ENCODE data around the gene PDGFA.

The PDGFA gene

GRCh38 chr7:504221-505111 lies 15.2 kb downstream of the PDGFA start:
- no peak for ATAC-seq
- no peak for DNase-seq

DNA sequence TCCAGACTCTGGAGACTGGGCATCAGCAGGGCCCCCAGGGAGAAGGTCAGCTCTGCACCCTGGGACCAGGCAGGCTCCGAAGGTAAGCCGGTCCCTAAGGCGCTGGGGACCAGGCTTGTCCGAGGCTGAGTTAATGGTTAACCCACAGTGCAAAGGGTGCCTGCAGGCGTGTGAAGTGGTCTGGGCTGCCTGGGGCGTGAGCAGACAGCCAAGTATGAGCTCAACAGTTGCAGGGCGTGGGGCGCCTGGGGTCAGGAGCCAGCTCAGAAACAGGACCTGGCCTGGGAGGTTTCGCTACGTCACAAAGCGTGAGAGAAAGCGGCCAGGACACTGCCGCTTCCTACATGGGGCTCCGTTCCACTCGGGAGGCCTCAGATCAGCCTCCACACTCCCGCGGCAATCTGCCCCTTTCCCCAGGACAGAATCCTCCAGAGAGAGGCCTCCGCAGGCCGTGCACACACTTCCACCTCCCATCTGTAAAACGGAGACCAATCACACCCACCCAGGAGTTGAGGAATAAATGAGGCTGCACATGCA lies 16.0 kb downstream of the PDGFA start:
- DNase-seq (no peak), ATAC-seq (no peak)

DNA sequence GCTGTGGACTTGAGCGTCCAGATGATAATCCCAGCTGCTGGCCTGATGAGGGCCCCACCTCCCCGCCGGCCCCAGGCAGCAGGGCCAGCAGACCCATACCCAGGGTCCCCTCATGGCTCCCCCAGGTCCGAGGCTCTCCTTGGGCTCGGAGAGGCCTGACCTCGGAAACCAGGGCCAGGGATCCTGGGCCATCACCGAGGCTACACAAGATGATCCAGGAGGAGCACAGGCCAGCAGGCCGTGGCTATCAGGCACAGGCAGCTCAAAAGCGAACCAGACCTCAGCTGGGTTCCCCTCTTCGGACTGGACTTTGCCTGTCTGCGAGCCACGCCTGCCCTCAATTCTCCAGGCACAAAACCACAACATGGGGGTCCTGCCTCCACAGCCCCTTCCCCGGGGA lies 17.4 kb downstream of the PDGFA start:
- no peak for ATAC-seq

DNA sequence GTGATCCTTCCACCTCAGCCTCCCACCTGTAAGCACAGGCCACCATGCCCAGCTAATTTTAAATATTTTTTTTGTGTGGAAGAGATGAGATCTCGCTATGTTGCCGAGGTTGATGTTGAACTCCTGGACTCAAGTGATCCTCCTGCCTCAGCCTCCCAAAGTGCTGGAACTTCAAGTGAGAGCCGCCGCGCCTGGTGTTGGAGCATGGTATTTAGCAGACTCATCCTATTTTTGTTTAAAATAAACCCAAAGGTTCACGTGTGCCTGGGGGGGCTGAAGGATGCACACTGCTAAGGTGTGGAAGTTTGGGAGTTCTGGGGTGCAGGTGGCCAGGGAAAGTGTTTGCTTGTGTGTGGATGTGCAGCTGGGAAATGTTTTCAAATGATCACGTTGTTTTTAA lies 18.1 kb downstream of the PDGFA start:
- ATAC-seq: no peak
- DNase-seq: no peak

More for the DNA sequence above, 17.4 kb downstream of the PDGFA start:
- DNase-seq: no peak

DNA sequence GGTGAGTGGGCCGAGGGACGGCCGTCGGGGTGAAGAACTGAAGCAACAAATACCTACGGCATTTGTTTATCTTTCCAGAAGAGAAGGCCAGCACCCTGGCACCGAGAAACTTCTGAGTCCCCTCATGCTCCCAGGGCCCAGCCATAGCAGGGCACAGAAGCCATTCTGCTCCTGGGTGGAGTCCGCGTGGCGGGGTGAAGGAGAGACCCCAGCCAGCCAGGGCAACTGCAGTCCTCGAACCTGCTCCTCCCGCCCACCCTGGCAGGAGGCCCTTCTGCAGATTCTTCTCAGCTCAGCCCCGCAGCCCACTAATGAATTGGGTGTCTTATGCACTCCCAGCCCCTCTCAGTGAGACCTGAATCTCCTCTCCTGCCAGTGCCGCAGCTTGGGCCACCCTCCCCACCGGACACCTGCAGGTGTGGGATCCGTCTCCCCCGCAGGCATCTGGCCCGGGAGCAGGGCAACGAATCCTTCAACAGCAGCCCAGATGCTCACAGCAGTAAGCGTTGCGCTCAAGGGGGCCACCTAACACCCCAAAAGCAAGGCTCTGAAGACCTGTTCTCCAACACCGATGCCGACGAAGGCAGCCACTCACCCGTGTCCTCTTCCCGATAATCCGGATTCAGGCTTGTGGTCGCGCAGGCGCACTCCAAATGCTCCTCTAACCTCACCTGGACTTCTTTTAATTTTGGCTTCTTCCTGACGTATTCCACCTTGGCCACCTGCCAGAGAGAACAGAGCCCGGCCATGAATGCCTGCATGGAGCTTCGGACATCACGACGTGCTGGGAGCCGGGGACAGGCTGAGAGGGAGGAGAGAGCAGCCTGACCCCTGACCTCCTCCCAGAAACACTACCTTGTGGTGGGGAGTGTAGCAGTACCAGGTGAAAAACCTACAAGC lies 18.9 kb downstream of the PDGFA start:
- ATAC-seq (no peak), DNase-seq (no peak)

DNA sequence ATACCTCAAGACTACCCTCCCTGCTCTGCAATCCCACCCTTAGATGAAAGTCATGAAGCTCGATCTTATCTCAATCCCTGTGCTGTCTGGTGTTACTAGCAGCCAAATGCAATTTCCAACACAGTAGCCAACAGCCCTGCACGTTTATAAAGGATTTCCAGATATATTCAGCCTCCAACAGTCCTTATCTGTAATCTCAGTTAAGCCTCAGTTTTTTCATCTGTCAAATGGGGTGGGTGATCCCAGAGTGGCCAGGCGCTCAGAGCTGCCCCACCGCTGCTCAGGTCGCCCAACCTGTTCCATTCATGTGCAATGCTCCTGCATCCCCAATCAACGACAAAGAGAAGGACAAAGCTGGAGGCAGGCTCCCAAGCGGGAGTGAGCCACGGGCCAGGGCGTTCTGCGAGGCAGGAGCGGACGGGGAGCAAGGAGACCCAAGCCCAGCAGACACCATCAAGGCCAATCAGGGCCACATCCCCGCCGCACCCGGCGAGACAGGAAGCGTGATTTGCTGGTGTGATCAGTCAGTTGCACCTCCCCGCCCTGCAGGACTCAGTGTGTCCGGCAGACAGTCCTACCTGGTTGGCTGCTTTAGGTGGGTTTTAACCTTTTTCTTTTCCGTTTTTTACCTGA lies 19.7 kb downstream of the PDGFA start:
- DNase-seq (no peak), ATAC-seq (no peak)

DNA sequence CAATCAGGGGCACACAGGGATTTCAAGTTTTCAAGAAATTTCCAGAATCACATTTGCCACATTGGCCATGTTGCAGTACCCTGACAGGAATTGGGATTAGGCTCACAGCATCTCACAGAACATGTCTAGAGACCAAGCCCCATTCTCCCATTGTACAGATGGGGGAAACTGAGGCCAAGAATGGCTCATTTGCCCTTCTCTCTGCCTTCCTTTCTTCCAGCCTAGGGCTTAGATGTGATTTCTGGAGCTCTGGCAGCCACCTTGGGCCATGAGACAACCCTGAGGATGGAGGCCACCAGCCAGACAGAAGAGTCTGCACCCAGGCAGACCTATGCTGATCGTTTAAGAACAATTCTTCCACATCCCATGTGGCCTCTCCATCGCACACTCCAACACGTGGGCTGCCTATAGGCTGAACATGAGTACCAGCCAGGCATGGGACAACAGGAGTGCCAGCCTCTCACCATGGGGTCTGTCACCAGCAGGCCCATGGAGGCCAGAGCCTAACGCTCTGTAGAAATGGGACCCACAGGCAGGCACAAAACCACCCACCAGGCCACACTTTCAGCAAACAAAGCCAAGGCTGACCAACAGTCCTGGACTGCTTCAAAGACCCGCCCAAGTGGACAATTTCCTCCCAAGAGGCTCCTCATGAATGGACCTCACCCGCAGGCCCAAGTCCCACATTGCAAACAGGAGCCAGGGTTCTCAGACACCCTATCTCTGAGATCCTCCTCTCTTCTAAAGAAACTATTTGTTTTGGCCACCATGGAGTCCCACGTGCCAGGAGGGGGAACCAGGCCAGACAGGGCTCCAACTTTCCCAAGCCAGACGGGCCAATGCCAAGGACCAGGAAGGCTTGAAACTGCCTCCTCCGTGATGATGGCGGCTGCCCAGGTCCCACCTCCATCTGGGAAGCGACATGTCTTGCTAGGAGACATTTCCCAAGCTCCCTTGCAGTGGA lies 20.7 kb downstream of the PDGFA start:
- DNase-seq: no peak
- no peak for ATAC-seq

DNA sequence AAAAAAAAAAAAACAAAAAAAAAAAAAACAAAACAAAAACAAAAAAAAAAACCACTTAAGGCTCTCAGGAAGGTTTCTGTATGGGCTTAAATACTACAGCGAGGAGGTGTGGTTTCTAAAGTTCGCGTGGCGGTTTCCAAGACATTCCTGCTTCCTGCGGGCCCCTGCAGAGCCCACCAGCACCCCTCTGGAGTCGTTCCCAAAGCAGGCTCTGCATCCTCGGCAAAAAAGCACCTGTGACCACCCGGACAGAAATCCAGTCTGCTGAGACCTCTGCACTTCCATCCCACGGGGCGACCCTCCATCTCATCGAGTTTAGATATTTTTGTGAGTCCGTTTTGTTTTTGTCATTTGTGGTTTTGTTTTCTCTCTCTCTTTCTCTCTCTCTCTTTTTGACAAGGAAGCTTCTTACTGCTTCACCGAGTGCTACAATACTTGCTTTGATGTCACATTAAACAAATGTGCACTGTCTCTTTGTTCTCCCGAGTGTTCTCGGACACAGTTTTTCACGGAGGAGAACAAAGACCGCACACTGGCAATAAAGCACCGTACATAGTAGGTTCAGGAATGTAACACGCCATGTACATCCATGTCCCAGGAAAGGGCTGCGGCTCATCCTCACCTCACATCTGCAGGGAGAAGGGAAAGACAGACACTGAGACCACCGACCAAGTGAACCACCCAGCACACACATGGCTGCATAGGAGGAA lies 21.5 kb downstream of the PDGFA start:
- DNase-seq (no peak), ATAC-seq (no peak)

DNA sequence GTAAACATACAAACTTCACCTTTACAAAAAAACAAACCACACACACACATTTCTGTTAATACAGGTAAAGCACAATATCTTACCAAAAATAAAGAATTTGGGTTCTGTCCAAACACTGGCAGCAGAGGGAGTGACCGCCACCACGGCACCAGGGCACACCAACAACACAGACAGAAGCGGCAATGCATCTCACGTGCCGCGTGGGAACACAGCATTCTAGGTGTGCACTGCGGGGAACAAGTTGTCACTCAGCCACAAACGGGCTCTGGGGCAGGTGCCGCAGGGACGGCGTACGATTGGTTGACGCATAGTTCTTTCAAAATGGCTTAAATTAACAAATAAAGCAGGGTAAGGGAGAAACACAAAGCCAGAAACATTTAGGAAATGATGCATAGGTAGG lies 22.3 kb downstream of the PDGFA start:
- no peak for ATAC-seq

GRCh38 chr7:496528-497295 lies 22.9 kb downstream of the PDGFA start:
- ATAC-seq: no peak
- no peak for DNase-seq

More for the DNA sequence above, 22.3 kb downstream of the PDGFA start:
- DNase-seq: no peak

- no peak for ATAC-seq
Observed at GRCh38 chr7:495761-496321, 23.8 kb downstream of the PDGFA start.

DNA sequence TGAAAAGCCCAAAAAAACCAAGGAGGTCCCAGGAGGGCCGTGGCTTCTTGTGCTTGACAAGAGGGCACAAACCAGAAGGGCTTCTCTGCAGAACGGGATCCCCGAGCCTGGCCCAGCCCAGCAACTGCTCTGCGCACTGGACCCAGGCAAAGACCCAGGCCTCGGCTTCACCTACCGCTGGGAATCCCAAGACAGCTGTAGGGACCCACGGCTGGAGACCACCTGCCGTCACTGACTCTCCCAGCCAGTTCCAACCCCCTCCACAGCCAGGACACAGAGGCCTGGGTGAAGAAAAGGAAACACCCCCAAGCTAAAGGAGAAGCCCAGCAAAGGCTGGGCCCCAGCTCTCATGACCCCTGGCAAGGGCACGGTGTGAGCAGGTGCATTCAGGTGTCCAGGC lies 24.3 kb downstream of the PDGFA start:
- no peak for ATAC-seq
- no peak for DNase-seq

More at GRCh38 chr7:495761-496321, 23.8 kb downstream of the PDGFA start:
- DNase-seq: no peak

DNA sequence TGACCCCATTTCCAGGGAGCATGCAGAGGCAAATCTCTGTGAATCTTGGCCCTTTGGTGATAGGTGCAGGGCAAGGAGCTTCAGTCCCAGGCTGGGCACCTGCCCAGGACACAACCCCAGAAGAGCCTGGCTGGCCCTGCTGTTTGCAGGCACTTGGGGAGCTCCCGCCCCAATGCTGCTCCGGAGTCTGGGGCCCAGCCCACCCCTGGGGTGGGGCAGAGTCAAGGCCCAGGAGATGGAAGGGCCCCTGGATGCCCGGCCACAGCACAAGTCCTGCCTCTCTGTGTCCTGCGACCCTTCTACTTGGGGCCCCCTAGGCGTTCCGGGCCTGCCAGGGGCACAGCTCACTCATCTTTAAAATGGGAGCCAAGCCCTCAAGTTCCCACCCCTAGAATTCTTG lies 24.7 kb downstream of the PDGFA start:
- DNase-seq (no peak), ATAC-seq (no peak)

DNA sequence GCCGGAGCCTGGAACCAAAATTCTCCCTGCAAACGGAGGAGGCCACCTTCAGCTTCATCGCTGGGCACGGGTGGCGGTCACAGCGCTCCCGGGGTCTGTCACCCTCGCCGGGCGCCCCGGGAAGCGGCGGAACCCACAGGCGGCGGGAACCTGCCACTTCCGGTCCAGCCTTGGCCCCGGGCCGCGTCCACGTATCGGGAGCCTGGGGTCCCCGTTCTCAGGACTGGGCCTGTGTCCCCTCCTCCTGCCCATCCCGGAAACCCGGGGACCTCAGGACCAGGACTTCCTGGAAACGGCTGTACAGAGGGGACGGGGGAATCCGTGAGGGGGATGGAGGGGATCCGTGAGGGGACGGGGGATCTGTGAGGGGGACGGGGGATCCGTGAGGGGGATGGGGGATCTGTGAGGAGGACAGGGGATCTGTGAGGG lies 25.4 kb downstream of the PDGFA start:
- ATAC-seq: no peak
- DNase-seq: no peak

DNA sequence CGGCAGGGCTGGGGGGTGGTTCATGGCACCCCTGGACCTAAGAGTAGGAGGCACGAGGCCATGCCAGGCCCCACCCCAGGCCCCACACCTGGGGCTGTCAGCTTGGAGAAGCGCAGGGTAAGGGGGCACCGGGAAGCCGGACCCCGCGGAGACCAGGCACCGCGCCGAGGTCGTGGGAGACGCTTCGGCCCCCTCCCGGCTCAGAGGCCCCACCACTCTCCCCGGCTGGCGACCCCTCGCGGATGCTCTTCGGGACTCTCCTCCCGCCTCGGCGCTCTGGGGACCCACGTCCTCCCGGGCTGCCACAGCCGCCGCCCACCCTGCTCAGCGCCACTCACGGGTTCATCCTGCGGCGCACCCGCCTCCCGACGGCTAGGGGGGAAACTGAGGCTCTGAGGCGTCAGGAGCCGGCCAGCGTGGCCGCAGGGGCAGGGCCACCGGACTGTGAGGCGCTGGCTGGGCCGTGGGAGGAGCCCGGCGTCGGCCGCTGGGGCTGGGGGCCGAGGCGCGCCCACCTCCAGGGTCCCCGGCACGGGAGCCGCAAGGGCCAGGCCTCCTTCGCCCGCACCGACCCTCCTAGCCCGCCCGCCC lies 25.9 kb downstream of the PDGFA start:
- DNase-seq: no peak
- no peak for ATAC-seq

DNA sequence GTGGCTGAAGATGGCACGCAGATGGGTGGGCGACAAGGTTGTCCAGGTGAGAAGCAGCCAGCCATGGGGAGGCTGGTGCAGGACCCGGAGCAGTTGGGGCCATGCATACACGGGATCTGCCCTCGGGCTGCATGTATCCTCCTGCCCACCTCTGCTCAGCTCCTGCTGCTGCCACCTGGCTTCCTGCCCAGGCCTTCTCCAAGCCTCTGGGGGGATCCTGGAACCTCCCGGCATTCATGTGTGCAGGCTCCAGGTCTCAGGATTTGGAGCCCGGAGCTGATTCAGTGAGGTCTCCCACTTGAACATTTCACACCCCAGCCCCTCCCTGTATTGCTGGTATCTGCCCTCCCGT lies 27.0 kb downstream of the PDGFA start:
- DNase-seq (no peak), ATAC-seq (no peak)

GRCh38 chr7:491958-492713 lies 27.5 kb downstream of the PDGFA start:
- DNase-seq (no peak), ATAC-seq (no peak)

DNA sequence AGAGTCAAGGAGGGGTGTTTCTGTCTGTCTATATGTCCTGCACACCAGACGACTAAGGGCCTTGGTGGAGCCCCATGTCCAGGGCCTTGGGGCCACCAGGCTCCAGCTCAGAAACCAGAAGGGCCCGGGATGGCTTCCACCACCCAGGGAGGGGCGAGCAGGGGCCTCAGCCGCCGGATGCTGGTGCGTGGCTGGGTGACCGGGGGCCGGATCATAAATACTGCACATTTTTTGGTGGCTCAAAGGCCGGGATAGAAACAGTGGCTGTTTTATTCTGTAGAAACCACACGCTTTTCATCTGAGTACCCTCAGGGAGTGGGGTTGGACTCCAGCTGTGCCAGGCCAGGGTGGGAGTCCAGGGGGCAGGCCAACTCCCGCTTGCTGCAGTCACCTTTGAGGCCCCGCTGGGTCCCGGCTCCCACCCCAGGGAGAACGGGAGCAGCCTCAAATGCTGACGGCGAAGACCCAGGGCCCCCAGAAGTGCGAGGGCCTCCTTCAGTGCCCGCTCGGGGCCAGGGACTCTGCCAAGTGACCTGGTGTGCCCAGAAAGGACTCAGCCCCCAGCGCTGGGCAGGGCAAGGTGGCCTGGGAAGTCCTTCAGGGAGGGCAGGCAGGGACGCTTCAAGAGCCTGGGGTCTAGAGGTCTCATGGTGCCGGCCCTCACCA lies 28.2 kb downstream of the PDGFA start:
- DNase-seq (no peak), ATAC-seq (no peak)

Data from stimulated activated naive CD8-positive, alpha-beta T cell treated with anti-CD3 and anti-CD28 coated beads, Interleukin-15, Interleukin-2, amounts not matched to agents 100 U/mL and 50 U/mL, for 24 hours (primary cell).